OCI-LY7 (cell line): ENCODE results near the gene KLK15.

ENCODE experiments used
- CTCF ChIP-seq: fragments of 200-600 bp; sonication (generic); conservative IDR thresholded peaks from 2 replicates; pipeline ENCODE4 v1.5.1; 2014; ENCODE audit warnings: mild to moderate bottlenecking, antibody characterized with exemption, low read length, moderate library complexity, mixed read lengths
- EZH2phosphoT487 ChIP-seq: fragments of 200-600 bp; sonication (generic); IDR thresholded peaks from 2 replicates; pipeline ENCODE4 v1.6.1; 2018; ENCODE audit warnings: low read depth, borderline replicate concordance, mild to moderate bottlenecking, mixed run types, antibody characterized with exemption, low read length, moderate library complexity, mixed read lengths

- TF ChIP-seq CTCF, result no peak
- no peak for TF ChIP-seq EZH2phosphoT487
Measured at GRCh38 chr19:50836543-50837195, 3.3 kb upstream of the KLK15 start.
